Endothelial cell of umbilical vein (primary cell): ENCODE results near the gene NUP54. TPM values are rescaled to one million over a fixed set of nuclear protein-coding genes. Genes with fewer than 3 reads are reported as not detected.

Experiments used
- BruUV-seq: library from RNA; stranded (reverse); fragments of 400-500 nt; replicated peaks from 2 replicates; lab custom pipeline; 2021; lab: Mats Ljungman, UMichigan
- CTCF ChIA-PET: fragments of 300-600, 350-600 bp; sonication (Branson Sonifier 250); formaldehyde crosslinking; loops from one replicate; lab custom pipeline; 2021; ENCODE audit warnings: antibody characterized with exemption, inconsistent platforms; lab: Charles Lee
- POLR2A ChIA-PET: fragments of 300-600, 350-600 bp; sonication (Branson Sonifier 250); formaldehyde crosslinking; loops from one replicate; lab custom pipeline; 2021; ENCODE audit warnings: antibody characterized with exemption, inconsistent platforms; lab: Charles Lee
- DNase-seq: peaks from one replicate; pipeline ENCODE4 v3.0.0-alpha.2; 2011; ENCODE audit warnings: low read depth, low spot score
- FAIRE-seq: peaks from 2 replicates; lab custom pipeline; 2011; peaks lifted over from hg19 to GRCh38; lab: Jason Lieb, UNC
- H2AFZ ChIP-seq: 2 replicates; pipeline ENCODE4 v1.6.0; 2012; ENCODE audit warnings: low read depth, low read length, control low read depth, inconsistent platforms
- H3K27ac ChIP-seq: 2 replicates; pipeline ENCODE4 v1.5.1; 2011; ENCODE audit warnings: low read depth, mild to moderate bottlenecking, control low read depth, low read length, moderate library complexity; ENCODE audit not compliant: insufficient read depth
- H3K27me3 ChIP-seq, 2 experiments: 2 replicates each; pipeline versions ENCODE4 v1.6.0 to v1.6.1; 2011; ENCODE audit warnings: low read length in 2 of 2, mixed read lengths in 1 of 2; ENCODE audit not compliant: control insufficient read depth in 2 of 2, insufficient read depth in 2 of 2
- H3K36me3 ChIP-seq, 2 experiments: 2 replicates in 1 of 2; 3 replicates in 1 of 2; pipeline ENCODE4 v1.5.1; 2011; ENCODE audit warnings: low read length in 2 of 2, mild to moderate bottlenecking in 1 of 2, moderate library complexity in 1 of 2; ENCODE audit not compliant: control insufficient read depth in 2 of 2, insufficient read depth in 2 of 2; ENCODE audit errors: extremely low read depth in 1 of 2
- H3K4me1 ChIP-seq: 3 replicates; pipeline ENCODE4 v1.5.1; 2011; ENCODE audit warnings: mild to moderate bottlenecking, low read length; ENCODE audit not compliant: control insufficient read depth, insufficient read depth; ENCODE audit errors: extremely low read depth
- H3K4me2 ChIP-seq: 2 replicates; pipeline ENCODE4 v1.6.1; 2011; ENCODE audit warnings: low read length, control low read depth, mixed read lengths; ENCODE audit not compliant: insufficient read depth
- H3K4me3 ChIP-seq, 3 experiments: fragments of 200-600 bp in 1 of 3; sonication (generic), shearing (Covaris generic) in 1 of 3; replicated peaks in 1 of 3; 2 replicates each; pipeline ENCODE4 v1.5.1; 2011 to 2016; ENCODE audit warnings: control low read depth in 3 of 3, low read length in 3 of 3, mild to moderate bottlenecking in 2 of 3, inconsistent platforms in 1 of 3, low read depth in 1 of 3, moderate library complexity in 1 of 3; ENCODE audit not compliant: insufficient read depth in 1 of 3
- H3K79me2 ChIP-seq: 2 replicates; pipeline ENCODE4 v1.6.0; 2012; ENCODE audit warnings: low read length, inconsistent platforms; ENCODE audit not compliant: control insufficient read depth, insufficient read depth
- H3K9ac ChIP-seq: replicated peaks from 2 replicates; pipeline ENCODE3; 2011; ENCODE audit warnings: low read length, control low read depth; ENCODE audit not compliant: insufficient read depth; ENCODE audit errors: extremely low read depth
- H3K9me1 ChIP-seq: replicated peaks from 3 replicates; pipeline ENCODE4 v1.6.0; 2011; ENCODE audit warnings: mild to moderate bottlenecking, low read length; ENCODE audit not compliant: control insufficient read depth, insufficient read depth; ENCODE audit errors: extremely low read depth
- H3K9me3 ChIP-seq: replicated peaks from 2 replicates; pipeline ENCODE4 v1.5.1; 2012; ENCODE audit warnings: low read length, inconsistent platforms; ENCODE audit not compliant: control insufficient read depth, insufficient read depth
- H4K20me1 ChIP-seq: replicated peaks from 2 replicates; pipeline ENCODE3; 2011; ENCODE audit warnings: mild to moderate bottlenecking, low read length; ENCODE audit not compliant: control insufficient read depth, insufficient read depth; ENCODE audit errors: extremely low read depth
- CTCF ChIP-seq, 2 donors: IDR thresholded peaks; 1 replicate in 1 of 2; 2 replicates in 1 of 2; pipeline ENCODE4 v1.5.1; 2011; ENCODE audit warnings: low read length in 2 of 2, mild to moderate bottlenecking in 2 of 2, moderate library complexity in 2 of 2, control low read depth in 1 of 2, inconsistent platforms in 1 of 2, low read depth in 1 of 2; ENCODE audit not compliant: insufficient read depth in 1 of 2; ENCODE audit errors: extremely low read depth in 1 of 2
- EZH2 ChIP-seq: IDR thresholded peaks from 2 replicates; pipeline ENCODE4 v1.6.1; 2012; ENCODE audit warnings: borderline replicate concordance, low read depth, mild to moderate bottlenecking, moderate library complexity, low read length, inconsistent platforms; ENCODE audit not compliant: severe bottlenecking
- FOS ChIP-seq: IDR thresholded peaks from 2 replicates; pipeline ENCODE4 v1.6.1; 2011; ENCODE audit warnings: mild to moderate bottlenecking, low read length, moderate library complexity, borderline replicate concordance; ENCODE audit not compliant: insufficient read depth
- GATA2 ChIP-seq: IDR thresholded peaks from 2 replicates; pipeline ENCODE4 v1.7.0; 2011; ENCODE audit warnings: low read depth, mild to moderate bottlenecking, moderate library complexity, mixed read lengths, low read length; ENCODE audit not compliant: insufficient read length, insufficient read depth
- JUN ChIP-seq: IDR thresholded peaks from 2 replicates; pipeline ENCODE4 v1.6.1; 2011; ENCODE audit warnings: borderline replicate concordance, low read depth; ENCODE audit not compliant: insufficient read length, insufficient read depth
- MYC ChIP-seq: IDR thresholded peaks from one replicate; pipeline ENCODE4 v1.6.1; 2011; ENCODE audit warnings: mild to moderate bottlenecking, low read depth, low read length
- POLR2A ChIP-seq: IDR thresholded peaks from 2 replicates; pipeline ENCODE4 v1.6.1; 2012; ENCODE audit warnings: low read depth, mild to moderate bottlenecking, control low read depth, low read length
- POLR2AphosphoS5 ChIP-seq: IDR thresholded peaks from 2 replicates; pipeline ENCODE4 v1.6.1; 2012; ENCODE audit warnings: low read depth, mild to moderate bottlenecking, control low read depth, low read length, moderate library complexity; ENCODE audit not compliant: insufficient read depth
- dilution Hi-C: fragments of 300-500 bp; cut with MboI; formaldehyde crosslinking; loops from one replicate; pipeline ENCODE4 v1.15.0; 2019; ENCODE audit warnings: low sequenced_read_pairs; ENCODE audit not compliant: extremely low pct_ligation_motif_present
- intact Hi-C: fragments of 100-400 bp; cut with micrococcal nuclease; formaldehyde crosslinking; loops from one replicate; pipeline ENCODE4 v1.10.0; 2022
- polyA plus RNA-seq, 4 experiments: library from polyadenylated mRNA; depleted of rRNA in 3 of 4; stranded (reverse) in 3 of 4; unstranded in 1 of 4; fragments of >200 nt; gene quantifications; 2 replicates each; pipeline versions ENCODE4 v1.2.1 to v1.2.3, GENCODE V29; 2011 to 2012; ENCODE audit warnings: missing spikeins in 1 of 4
- total RNA-seq: library from RNA; stranded (reverse); gene quantifications from 2 replicates; pipeline ENCODE4 v1.2.3, GENCODE V29; 2021
- TF ChIP-seq, protein P1 (sequence below): IDR thresholded peaks from 2 replicates; pipeline ENCODE4 v1.6.1; 2011; ENCODE audit not compliant: insufficient read depth, insufficient read length

The NUP54 gene
- total and polyA plus RNA-seq, 2 donors (not counting 3 experiments of a cell fraction or from before 2014, with no cell fraction given), result 25.7 to 45.7 TPM

- Histone ChIP-seq H3K79me2 (no peaks in the 10 kb centered on the region), H3K27me3 (no peaks in the 10 kb centered on the region), H3K9me1 (no peaks in the 10 kb centered on the region), H3K36me3 (peaks cover 19 to 31% of the 10 kb centered on the region in 2 experiments), H4K20me1 (no peaks in the 10 kb centered on the region), H3K4me2 (no peak overlapping the region), H3K4me3 (no peak overlapping the region), H3K9me3 (no peaks in the 10 kb centered on the region), H2AFZ (no peak overlapping the region), H3K27ac (no peak overlapping the region), H3K9ac (no peak overlapping the region), H3K4me1 (no peaks in the 10 kb centered on the region)
- ChIA-PET POLR2A (no interaction called here), CTCF (interaction anchor here (1.0 kb wide), 1 partner anchor 13 kb away, joined by 4 read pairs; no protein-coding TSS in a partner anchor)
- DNase-seq, result no peak
- intact Hi-C loops (no loop called here), dilution Hi-C loops (no loop called here)
- no peak for FAIRE-seq
- no peak for TF ChIP-seq FOS
- no peak for TF ChIP-seq GATA2
- no peak for TF ChIP-seq MYC
- TF ChIP-seq POLR2A, result no peak
- TF ChIP-seq, protein P1, sequence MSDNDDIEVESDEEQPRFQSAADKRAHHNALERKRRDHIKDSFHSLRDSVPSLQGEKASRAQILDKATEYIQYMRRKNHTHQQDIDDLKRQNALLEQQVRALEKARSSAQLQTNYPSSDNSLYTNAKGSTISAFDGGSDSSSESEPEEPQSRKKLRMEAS, result no peak
- no peak for TF ChIP-seq JUN
- TF ChIP-seq EZH2, result no peak
- no peak for TF ChIP-seq CTCF (IDR thresholded peaks at IDR 0.05; ENCODE audit: extremely low read depth in 1 of 2, insufficient read depth in 1 of 2, low read depth in 1 of 2, low read length in 2 of 2)
- no peak for TF ChIP-seq POLR2AphosphoS5
- BruUV-seq, result no TSS peak
These were observed 18.3 kb upstream of the NUP54 start for GRCh38 chr4:76166480-76166879.
